Endothelial cell of umbilical vein (primary cell): Measurements from ENCODE around the gene CNTNAP2. TPM values are rescaled to one million over a fixed set of nuclear protein-coding genes. Genes with fewer than 3 reads are reported as not detected.

Experiments used
- BruUV-seq: library from RNA; stranded (reverse); fragments of 400-500 nt; replicated peaks from 2 replicates; lab custom pipeline; 2021; lab: Mats Ljungman, UMichigan
- CTCF ChIA-PET: fragments of 300-600, 350-600 bp; sonication (Branson Sonifier 250); formaldehyde crosslinking; loops from one replicate; lab custom pipeline; 2021; ENCODE audit warnings: antibody characterized with exemption, inconsistent platforms; lab: Charles Lee
- POLR2A ChIA-PET: fragments of 300-600, 350-600 bp; sonication (Branson Sonifier 250); formaldehyde crosslinking; loops from one replicate; lab custom pipeline; 2021; ENCODE audit warnings: antibody characterized with exemption, inconsistent platforms; lab: Charles Lee
- DNase-seq: peaks from one replicate; pipeline ENCODE4 v3.0.0-alpha.2; 2011; ENCODE audit warnings: low read depth, low spot score
- FAIRE-seq: peaks from 2 replicates; lab custom pipeline; 2011; peaks lifted over from hg19 to GRCh38; lab: Jason Lieb, UNC
- H2AFZ ChIP-seq: 2 replicates; pipeline ENCODE4 v1.6.0; 2012; ENCODE audit warnings: low read depth, low read length, control low read depth, inconsistent platforms
- H3K27ac ChIP-seq: 2 replicates; pipeline ENCODE4 v1.5.1; 2011; ENCODE audit warnings: low read depth, mild to moderate bottlenecking, control low read depth, low read length, moderate library complexity; ENCODE audit not compliant: insufficient read depth
- H3K27me3 ChIP-seq, 2 experiments: 2 replicates each; pipeline versions ENCODE4 v1.6.0 to v1.6.1; 2011; ENCODE audit warnings: low read length in 2 of 2, mixed read lengths in 1 of 2; ENCODE audit not compliant: control insufficient read depth in 2 of 2, insufficient read depth in 2 of 2
- H3K36me3 ChIP-seq, 2 experiments: 2 replicates in 1 of 2; 3 replicates in 1 of 2; pipeline ENCODE4 v1.5.1; 2011; ENCODE audit warnings: low read length in 2 of 2, mild to moderate bottlenecking in 1 of 2, moderate library complexity in 1 of 2; ENCODE audit not compliant: control insufficient read depth in 2 of 2, insufficient read depth in 2 of 2; ENCODE audit errors: extremely low read depth in 1 of 2
- H3K4me1 ChIP-seq: 3 replicates; pipeline ENCODE4 v1.5.1; 2011; ENCODE audit warnings: mild to moderate bottlenecking, low read length; ENCODE audit not compliant: control insufficient read depth, insufficient read depth; ENCODE audit errors: extremely low read depth
- H3K4me2 ChIP-seq: 2 replicates; pipeline ENCODE4 v1.6.1; 2011; ENCODE audit warnings: low read length, control low read depth, mixed read lengths; ENCODE audit not compliant: insufficient read depth
- H3K4me3 ChIP-seq, 3 experiments: fragments of 200-600 bp in 1 of 3; sonication (generic), shearing (Covaris generic) in 1 of 3; replicated peaks in 1 of 3; 2 replicates each; pipeline ENCODE4 v1.5.1; 2011 to 2016; ENCODE audit warnings: control low read depth in 3 of 3, low read length in 3 of 3, mild to moderate bottlenecking in 2 of 3, inconsistent platforms in 1 of 3, low read depth in 1 of 3, moderate library complexity in 1 of 3; ENCODE audit not compliant: insufficient read depth in 1 of 3
- H3K79me2 ChIP-seq: 2 replicates; pipeline ENCODE4 v1.6.0; 2012; ENCODE audit warnings: low read length, inconsistent platforms; ENCODE audit not compliant: control insufficient read depth, insufficient read depth
- H3K9ac ChIP-seq: replicated peaks from 2 replicates; pipeline ENCODE3; 2011; ENCODE audit warnings: low read length, control low read depth; ENCODE audit not compliant: insufficient read depth; ENCODE audit errors: extremely low read depth
- H3K9me1 ChIP-seq: replicated peaks from 3 replicates; pipeline ENCODE4 v1.6.0; 2011; ENCODE audit warnings: mild to moderate bottlenecking, low read length; ENCODE audit not compliant: control insufficient read depth, insufficient read depth; ENCODE audit errors: extremely low read depth
- H3K9me3 ChIP-seq: replicated peaks from 2 replicates; pipeline ENCODE4 v1.5.1; 2012; ENCODE audit warnings: low read length, inconsistent platforms; ENCODE audit not compliant: control insufficient read depth, insufficient read depth
- H4K20me1 ChIP-seq: replicated peaks from 2 replicates; pipeline ENCODE3; 2011; ENCODE audit warnings: mild to moderate bottlenecking, low read length; ENCODE audit not compliant: control insufficient read depth, insufficient read depth; ENCODE audit errors: extremely low read depth
- EZH2 ChIP-seq: IDR thresholded peaks from 2 replicates; pipeline ENCODE4 v1.6.1; 2012; ENCODE audit warnings: borderline replicate concordance, low read depth, mild to moderate bottlenecking, moderate library complexity, low read length, inconsistent platforms; ENCODE audit not compliant: severe bottlenecking
- FOS ChIP-seq: IDR thresholded peaks from 2 replicates; pipeline ENCODE4 v1.6.1; 2011; ENCODE audit warnings: mild to moderate bottlenecking, low read length, moderate library complexity, borderline replicate concordance; ENCODE audit not compliant: insufficient read depth
- GATA2 ChIP-seq: IDR thresholded peaks from 2 replicates; pipeline ENCODE4 v1.7.0; 2011; ENCODE audit warnings: low read depth, mild to moderate bottlenecking, moderate library complexity, mixed read lengths, low read length; ENCODE audit not compliant: insufficient read length, insufficient read depth
- JUN ChIP-seq: IDR thresholded peaks from 2 replicates; pipeline ENCODE4 v1.6.1; 2011; ENCODE audit warnings: borderline replicate concordance, low read depth; ENCODE audit not compliant: insufficient read length, insufficient read depth
- MYC ChIP-seq: IDR thresholded peaks from one replicate; pipeline ENCODE4 v1.6.1; 2011; ENCODE audit warnings: mild to moderate bottlenecking, low read depth, low read length
- POLR2A ChIP-seq: IDR thresholded peaks from 2 replicates; pipeline ENCODE4 v1.6.1; 2012; ENCODE audit warnings: low read depth, mild to moderate bottlenecking, control low read depth, low read length
- POLR2AphosphoS5 ChIP-seq: IDR thresholded peaks from 2 replicates; pipeline ENCODE4 v1.6.1; 2012; ENCODE audit warnings: low read depth, mild to moderate bottlenecking, control low read depth, low read length, moderate library complexity; ENCODE audit not compliant: insufficient read depth
- dilution Hi-C: fragments of 300-500 bp; cut with MboI; formaldehyde crosslinking; loops from one replicate; pipeline ENCODE4 v1.15.0; 2019; ENCODE audit warnings: low sequenced_read_pairs; ENCODE audit not compliant: extremely low pct_ligation_motif_present
- intact Hi-C: fragments of 100-400 bp; cut with micrococcal nuclease; formaldehyde crosslinking; loops from one replicate; pipeline ENCODE4 v1.10.0; 2022
- polyA plus RNA-seq, 4 experiments: library from polyadenylated mRNA; depleted of rRNA in 3 of 4; stranded (reverse) in 3 of 4; unstranded in 1 of 4; fragments of >200 nt; gene quantifications; 2 replicates each; pipeline versions ENCODE4 v1.2.1 to v1.2.3, GENCODE V29; 2011 to 2012; ENCODE audit warnings: missing spikeins in 1 of 4
- total RNA-seq: library from RNA; stranded (reverse); gene quantifications from 2 replicates; pipeline ENCODE4 v1.2.3, GENCODE V29; 2021
- TF ChIP-seq, protein P1 (sequence below): IDR thresholded peaks from 2 replicates; pipeline ENCODE4 v1.6.1; 2011; ENCODE audit not compliant: insufficient read depth, insufficient read length
- TF ChIP-seq, protein P2 (sequence below), 2 donors: IDR thresholded peaks; 1 replicate in 1 of 2; 2 replicates in 1 of 2; pipeline ENCODE4 v1.5.1; 2011; ENCODE audit warnings: low read length in 2 of 2, mild to moderate bottlenecking in 2 of 2, moderate library complexity in 2 of 2, control low read depth in 1 of 2, inconsistent platforms in 1 of 2, low read depth in 1 of 2; ENCODE audit not compliant: insufficient read depth in 1 of 2; ENCODE audit errors: extremely low read depth in 1 of 2

CNTNAP2 gene
- total and polyA plus RNA-seq, 2 donors (not counting 3 experiments of a cell fraction or from before 2014, with no cell fraction given): not detected

DNA sequence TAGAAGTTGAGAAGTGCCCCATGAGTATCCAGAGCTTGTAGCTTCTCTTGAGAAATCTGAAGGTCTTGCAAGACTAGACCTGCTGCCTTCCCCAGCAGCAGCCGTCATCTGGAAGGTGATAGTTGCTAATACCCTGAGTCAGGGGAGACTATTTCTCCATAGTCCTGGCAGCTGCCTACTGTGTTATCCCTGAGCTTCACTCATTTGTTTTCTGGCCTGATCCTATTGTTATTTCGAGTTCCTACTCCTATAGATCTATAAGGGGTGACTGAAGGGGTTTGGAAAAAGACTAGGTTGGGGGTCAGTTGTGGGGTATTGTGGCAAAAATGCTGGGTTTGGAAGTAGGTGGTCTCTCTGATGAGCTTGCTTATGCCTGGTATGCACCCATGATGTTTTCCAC, 297.8 kb downstream of the CNTNAP2 start:
- no peak overlapping the region for H3K4me2 ChIP-seq

DNA sequence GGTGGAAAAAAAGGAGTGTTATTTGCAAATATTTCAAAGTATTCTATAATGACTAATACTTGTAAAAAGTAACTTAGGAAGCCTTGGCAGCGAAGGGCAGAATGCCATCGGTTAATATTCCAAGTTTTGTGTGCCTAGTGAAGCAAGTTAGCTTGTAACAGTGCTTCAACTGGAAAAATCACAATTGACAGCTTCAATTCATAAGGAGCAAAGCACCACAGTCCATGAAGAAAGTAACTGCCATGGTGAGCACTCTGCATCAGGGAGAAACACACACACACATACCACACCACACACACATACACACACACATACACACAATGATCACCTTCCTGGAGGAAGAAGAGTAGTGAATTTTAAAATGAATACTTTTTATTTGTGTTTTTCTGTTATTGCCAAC, 298.3 kb downstream of the CNTNAP2 start:
- no peak overlapping the region for H3K9ac ChIP-seq
- H2AFZ ChIP-seq: no peak overlapping the region
- ChIA-PET CTCF (no interaction called here), POLR2A (no interaction called here)
- TF ChIP-seq POLR2AphosphoS5: no peak
- TF ChIP-seq GATA2: no peak
- TF ChIP-seq, protein P1, sequence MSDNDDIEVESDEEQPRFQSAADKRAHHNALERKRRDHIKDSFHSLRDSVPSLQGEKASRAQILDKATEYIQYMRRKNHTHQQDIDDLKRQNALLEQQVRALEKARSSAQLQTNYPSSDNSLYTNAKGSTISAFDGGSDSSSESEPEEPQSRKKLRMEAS: no peak
- no peak for TF ChIP-seq EZH2
- TF ChIP-seq MYC: no peak
- no peak for TF ChIP-seq FOS
- TF ChIP-seq JUN: no peak
- TF ChIP-seq POLR2A: no peak
- TF ChIP-seq, protein P2, sequence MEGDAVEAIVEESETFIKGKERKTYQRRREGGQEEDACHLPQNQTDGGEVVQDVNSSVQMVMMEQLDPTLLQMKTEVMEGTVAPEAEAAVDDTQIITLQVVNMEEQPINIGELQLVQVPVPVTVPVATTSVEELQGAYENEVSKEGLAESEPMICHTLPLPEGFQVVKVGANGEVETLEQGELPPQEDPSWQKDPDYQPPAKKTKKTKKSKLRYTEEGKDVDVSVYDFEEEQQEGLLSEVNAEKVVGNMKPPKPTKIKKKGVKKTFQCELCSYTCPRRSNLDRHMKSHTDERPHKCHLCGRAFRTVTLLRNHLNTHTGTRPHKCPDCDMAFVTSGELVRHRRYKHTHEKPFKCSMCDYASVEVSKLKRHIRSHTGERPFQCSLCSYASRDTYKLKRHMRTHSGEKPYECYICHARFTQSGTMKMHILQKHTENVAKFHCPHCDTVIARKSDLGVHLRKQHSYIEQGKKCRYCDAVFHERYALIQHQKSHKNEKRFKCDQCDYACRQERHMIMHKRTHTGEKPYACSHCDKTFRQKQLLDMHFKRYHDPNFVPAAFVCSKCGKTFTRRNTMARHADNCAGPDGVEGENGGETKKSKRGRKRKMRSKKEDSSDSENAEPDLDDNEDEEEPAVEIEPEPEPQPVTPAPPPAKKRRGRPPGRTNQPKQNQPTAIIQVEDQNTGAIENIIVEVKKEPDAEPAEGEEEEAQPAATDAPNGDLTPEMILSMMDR (IDR thresholded peaks at IDR 0.05; ENCODE audit: extremely low read depth in 1 of 2, insufficient read depth in 1 of 2, low read depth in 1 of 2, low read length in 2 of 2): no peak
- dilution Hi-C loops: no loop called here
- no peaks in the 10 kb centered on the region for H3K4me1 ChIP-seq
- no peaks in the 10 kb centered on the region for H4K20me1 ChIP-seq
- H3K9me1 ChIP-seq: no peaks in the 10 kb centered on the region
- no peaks in the 10 kb centered on the region for H3K27me3 ChIP-seq
- no peak for DNase-seq
- H3K27ac ChIP-seq: no peak overlapping the region
- no peak overlapping the region for H3K4me2 ChIP-seq
- H3K79me2 ChIP-seq: no peaks in the 10 kb centered on the region
- FAIRE-seq: no peak
- no TSS peak for BruUV-seq
- intact Hi-C loops: no loop called here
- no peaks in the 10 kb centered on the region for H3K36me3 ChIP-seq
- no peak overlapping the region for H3K4me3 ChIP-seq
- H3K9me3 ChIP-seq: peaks cover 2% of the 10 kb centered on the region

More for the DNA sequence above, 297.8 kb downstream of the CNTNAP2 start:
- Histone ChIP-seq H3K9me1 (no peaks in the 10 kb centered on the region), H3K79me2 (no peaks in the 10 kb centered on the region), H3K27ac (no peak overlapping the region), H2AFZ (no peak overlapping the region), H3K4me3 (no peak overlapping the region), H3K9me3 (peaks cover 3% of the 10 kb centered on the region), H3K4me1 (no peaks in the 10 kb centered on the region), H3K27me3 (no peaks in the 10 kb centered on the region), H3K9ac (no peak overlapping the region), H4K20me1 (no peaks in the 10 kb centered on the region), H3K36me3 (no peaks in the 10 kb centered on the region)
- no peak for TF ChIP-seq POLR2AphosphoS5
- TF ChIP-seq JUN: no peak
- TF ChIP-seq MYC: no peak
- TF ChIP-seq, protein P1: no peak
- no peak for TF ChIP-seq EZH2
- no peak for TF ChIP-seq FOS
- no peak for TF ChIP-seq POLR2A
- no peak for TF ChIP-seq GATA2
- dilution Hi-C loops: no loop called here
- no peak for DNase-seq
- intact Hi-C loops: no loop called here
- BruUV-seq: no TSS peak
- ChIA-PET CTCF (no interaction called here), POLR2A (no interaction called here)
- no peak for FAIRE-seq
